Superior temporal gyrus (tissue), 1 donor: ENCODE results near the gene CALD1.

Experiments
- DNase-seq: peaks from one replicate; pipeline ENCODE4 v3.0.0-alpha.2; 2016; ENCODE audit errors: extremely low spot score

The CALD1 gene

DNA sequence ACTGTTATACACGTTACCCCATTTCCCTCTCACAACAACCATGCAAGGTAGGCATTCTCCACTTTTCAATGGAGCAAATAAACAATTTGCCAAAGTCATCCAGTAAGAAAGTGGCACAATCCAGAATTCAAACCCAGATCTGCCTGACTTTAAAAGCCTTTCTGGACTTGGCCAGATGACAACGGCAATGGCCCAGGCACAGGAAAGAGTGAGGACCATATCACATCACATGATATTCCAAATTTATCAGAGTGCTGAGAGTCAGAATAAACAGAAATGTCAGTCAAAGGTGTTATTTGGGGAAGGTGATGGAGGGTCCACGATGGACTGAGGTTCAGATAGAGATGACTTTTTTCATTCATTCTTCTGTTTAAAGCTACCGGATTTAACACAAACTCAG is 48.0 kb downstream of the CALD1 start:
- DNase-seq, result no peak

DNA sequence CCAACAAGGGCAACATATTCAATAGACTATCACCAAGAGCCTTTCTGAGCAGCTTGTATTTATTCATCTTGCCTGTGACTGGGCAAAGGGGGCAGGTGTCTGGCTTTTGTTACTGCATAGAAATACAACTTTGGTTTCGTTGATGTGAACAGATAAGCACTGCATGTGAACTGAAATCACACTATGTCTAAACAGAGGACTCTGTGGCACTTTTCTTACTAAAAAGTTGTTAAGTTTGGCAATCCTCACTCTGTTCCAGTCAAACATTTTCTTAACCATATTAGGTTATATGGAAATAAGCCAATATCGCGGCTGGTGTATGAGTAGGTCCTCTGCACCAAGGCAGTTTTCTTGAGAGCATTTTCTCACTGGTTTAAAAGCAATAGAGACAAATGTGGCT is 48.5 kb downstream of the CALD1 start:
- DNase-seq, result peak; percentile 24

DNA sequence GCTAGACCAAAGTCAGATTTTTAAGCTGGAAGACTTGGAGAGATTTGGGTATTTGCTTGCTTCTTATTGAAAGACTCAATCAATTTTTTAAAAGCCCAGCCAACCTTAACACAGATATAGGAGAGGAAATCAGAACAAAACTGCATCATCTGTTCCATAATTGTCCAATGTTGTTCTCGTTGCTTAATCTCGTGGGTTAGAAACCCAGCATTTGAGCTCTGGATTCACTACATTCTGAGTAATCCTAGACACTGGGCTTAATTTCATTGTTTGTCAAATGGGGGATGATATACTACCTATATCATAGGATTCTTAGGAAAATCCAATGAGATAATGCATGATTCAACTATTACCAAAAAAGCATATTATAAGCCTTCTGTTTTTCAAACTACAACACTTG is 48.9 kb downstream of the CALD1 start:
- DNase-seq, result no peak

DNA sequence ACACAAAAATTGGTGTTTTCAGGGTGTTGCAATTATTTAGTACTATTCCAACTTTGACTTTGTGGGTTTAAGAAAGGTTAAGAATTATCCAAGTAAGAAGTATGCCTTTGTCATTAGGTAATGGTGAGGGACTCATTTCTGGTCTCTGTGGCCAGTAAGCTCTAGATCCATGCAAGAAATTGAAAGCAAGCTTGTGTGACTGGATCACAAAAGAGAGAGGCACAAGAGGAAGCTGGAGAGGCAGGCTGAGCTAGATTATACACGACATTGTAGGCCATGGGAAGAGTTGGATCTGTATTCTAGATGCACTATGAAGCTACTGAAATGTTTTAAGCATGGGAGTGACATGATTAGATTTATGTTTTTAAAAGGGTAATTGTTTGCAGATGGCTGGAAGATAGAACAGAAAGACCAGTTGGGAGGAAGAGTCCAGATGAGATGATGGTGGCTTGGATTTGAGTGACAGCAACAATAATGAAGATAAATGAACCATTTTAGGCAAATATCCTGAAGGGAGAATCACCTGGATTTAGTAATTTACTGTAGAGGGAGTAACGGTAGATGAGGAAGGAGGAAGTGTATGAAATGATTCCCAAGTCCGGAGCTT is 50.0 kb downstream of the CALD1 start:
- DNase-seq, result no peak

DNA sequence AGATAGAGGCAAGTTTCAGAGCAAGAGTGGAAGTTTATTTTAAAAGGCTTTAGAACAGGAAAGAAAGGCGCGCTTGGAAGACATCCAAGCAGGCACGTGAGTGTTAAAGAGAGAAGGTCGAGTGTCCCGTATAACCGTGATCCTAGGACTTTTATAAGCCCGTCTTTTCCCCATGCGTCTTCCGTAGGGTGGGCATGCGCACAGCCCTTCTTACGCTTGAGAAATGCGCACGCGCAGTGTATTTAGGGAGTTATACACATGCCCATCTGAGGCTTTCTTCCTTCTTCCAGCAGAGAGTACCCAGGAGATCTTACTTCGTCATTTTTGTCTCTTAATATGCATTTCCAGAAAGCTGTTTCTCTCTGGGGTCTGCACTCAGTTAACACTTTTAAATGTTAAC is 52.4 kb downstream of the CALD1 start:
- peak; percentile 38 for DNase-seq

DNA sequence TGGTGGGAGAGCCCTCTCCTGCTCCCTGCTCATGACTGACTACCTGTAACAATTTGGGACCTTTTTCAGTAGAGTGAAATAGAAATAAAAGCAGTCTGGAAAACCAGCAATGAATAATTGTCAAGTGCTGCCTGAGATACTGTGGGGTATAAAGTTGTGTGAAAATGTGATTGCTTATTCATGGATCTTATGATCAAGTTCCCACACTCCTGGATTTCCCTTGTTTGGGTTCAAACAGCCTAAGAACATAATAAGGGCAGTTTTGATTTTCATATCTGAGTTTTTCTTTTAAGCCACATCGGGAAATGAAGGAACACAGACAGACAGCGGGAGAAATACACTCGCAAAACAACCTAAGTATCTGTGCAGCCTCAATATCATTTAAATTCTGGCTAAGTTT is 52.9 kb downstream of the CALD1 start:
- no peak for DNase-seq

DNA sequence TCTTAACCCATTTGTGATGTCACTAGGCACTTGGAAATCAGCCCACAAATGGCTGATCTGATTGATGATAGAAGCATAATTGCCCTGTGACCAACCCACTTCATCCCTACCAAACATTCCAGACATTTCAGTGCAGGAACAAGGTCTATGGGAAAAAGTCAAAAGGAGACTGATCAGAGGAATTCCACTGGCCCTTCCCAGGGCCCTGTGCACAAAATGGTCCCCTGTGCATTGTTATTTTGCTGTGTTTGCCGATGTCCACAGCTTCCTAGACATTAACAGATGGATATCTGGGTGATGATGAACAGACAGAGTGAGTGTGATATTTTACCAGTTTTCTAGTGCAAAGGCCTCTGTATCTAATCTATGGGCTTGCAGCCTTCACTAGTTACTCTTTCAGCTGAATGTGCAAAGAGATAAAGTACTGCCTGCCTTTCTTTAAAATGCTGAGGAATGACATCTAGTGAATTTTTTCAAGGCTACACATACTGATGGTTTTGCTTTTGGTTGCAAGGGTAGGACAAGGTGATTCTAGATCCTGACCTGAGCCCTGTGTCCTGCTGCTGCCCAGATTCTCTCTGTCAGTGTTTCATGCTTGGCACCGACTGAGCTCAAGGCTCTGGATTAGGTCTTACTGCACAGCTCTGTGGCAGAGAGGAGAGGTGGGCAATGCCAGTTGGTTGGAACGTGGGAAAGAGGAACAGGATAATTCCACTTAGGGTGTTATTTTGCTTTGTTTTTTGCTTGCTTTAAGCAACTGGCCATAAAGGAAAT is 55.4 kb downstream of the CALD1 start:
- DNase-seq, result no peak

DNA sequence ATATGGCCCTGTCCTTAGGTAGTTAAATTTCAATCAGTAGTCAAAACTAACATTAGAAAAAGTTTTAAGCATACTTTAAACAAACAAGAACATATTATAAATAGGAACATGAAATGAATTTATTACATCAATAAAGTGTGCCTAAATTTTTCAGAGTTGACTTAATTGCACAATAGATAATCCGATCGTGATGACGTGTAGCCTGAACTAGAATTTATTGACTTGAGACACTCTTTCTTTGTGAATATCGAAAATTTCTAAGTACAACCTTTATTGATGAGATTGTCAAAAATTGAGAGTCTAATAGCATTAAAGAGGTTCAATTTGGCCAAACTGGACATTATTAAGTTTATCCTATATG is 56.0 kb downstream of the CALD1 start:
- DNase-seq, result no peak

DNA sequence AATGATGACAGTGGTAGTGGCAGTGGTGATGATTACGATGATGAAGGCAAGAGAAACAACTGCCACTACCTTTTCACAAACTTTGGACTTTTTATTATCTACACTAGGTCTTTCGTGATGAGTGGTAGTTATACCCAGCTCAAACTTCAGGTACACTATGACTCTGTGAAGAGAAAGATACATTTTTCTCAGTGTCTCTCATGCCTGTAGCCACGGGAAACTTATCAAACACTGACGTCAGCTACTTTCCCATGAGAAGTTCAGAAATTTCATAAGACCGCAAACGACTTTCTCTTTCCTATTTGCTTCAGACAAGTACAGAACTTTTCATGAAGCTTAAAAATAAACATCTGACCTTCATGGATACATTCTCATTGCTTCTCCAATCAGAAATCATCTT is 57.0 kb downstream of the CALD1 start:
- no peak for DNase-seq

DNA sequence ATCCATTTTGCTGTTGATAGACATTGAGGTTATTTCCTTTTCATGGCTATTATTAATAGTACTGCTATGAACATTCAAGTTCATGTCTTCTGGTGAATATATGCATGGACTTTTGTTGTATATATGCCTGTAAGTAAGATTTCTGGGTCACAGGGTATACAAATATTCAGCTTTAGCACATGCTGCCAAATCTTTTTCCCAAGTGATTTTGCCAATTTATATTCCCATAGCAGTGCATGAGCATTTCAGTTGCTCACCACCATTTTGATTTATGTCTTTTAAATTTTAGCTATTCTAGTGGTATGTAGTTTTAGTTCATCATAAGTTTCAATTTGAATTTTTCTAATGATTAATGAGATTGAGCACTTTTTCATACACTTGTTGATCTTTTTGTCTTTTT is 59.9 kb downstream of the CALD1 start:
- no peak for DNase-seq

DNA sequence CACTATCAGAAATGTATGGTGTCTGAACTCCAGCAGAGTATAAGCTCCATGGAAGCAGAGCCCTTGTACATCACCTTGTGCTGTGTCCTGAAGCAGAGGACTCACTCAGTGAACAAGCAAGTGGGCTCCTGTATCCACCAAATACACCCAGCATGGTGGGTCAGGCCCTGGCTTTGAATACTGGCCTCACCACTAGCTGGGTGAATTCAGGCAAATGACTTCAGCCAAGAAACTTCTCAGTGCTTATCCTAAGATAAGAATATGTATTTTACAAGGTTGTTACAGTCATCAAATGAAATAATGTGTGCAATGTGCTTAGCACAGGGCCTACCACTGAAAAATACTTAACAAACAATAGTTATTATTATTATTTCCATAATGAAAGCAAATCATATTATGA is 62.6 kb downstream of the CALD1 start:
- DNase-seq, result no peak

DNA sequence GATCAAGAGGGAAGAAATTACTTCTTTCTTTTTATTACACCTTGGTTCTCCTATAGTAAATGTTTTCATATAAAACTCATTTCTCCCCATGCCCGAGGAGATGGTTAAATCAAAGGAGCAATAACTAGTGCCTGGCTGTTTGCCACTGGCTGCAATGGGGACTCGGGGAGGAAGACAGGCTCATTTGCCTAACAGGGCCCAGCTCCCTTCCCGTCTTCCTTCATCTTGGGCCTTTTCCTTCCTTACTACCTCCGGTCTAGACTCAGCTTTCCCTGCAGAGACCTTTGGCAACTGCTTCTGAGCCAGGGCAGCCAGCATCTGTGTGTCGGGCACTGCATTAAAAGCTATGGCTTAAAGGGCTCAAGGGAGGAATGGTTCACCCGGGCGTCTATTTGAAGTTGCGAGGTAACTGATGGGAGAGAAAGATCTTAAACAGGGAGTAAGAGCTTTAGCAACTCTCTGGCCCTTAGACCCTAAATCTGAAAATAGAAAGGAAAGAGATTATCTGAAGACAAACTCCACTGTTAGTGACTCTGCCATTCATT is 63.5 kb downstream of the CALD1 start:
- no peak for DNase-seq

DNA sequence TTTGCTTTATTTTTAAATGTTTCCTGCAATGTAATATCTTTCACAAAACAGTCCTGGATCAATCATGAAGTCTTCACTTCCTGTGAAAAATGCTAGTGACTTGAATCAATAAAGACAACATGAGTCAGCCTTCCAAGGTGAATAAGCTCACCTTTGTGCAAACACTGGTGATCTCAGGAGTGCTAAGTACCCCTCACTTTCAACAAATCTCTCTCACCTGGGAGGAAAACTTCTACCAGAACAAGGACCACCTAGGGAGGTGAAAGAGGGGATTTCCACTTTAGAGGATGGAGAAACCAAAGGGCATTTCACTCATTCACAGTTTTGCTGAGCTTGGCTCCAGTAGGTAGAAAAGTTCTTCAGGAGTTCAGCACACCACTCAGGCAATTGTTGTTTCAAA is 64.8 kb downstream of the CALD1 start:
- DNase-seq, result no peak

DNA sequence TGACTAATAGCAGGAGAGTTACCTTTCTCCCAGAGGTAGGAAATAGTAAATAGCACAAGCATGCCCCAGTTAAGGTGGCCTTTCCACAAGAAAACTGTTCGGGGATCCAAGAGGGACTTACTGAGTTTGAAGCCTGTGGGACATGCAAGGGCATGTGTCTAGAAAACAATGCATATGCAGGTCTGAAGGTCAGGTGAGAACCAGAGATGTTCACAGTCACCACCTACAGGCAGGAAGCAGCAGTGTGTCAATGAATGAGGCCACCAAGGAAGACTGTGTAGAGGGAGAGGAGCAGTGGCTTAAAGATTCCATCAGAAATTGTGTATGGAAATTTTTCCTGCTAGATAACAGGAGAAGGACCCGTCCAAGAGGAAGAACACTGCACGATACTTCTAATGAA is 66.0 kb downstream of the CALD1 start:
- DNase-seq, result no peak

DNA sequence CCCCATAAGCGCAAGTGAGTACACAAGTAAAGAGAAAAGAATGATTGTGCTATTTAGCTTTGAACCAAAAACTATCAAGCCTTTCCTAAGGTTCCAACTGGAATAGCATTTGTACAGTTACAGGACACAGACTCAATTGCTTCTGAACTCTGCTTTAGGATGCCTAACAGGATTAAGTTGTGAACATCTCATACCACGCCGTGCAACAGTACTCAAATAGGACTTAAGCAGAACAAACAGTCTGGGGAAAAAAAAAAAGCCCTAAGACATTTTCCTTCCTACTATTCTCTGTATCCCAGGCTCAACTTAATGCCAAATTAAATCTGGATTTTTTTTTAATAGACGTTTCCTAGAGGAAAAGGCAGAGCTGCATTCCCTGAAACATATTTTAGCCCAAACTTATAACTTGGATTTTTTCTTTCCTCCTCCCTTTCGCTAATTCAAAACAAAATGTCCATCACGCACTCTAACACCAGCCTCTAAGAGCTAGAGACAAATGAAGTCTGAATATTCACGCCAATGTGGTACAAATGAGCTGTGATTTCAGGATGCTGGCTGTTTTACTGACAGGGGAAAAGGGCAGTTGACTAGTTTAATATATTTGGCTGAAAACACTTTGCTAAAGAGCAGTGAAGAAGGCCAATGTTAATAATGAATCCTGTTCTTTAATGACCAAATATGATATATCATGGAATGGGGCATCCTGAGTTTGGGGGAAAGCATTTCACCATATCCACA is 68.6 kb downstream of the CALD1 start:
- no peak for DNase-seq

DNA sequence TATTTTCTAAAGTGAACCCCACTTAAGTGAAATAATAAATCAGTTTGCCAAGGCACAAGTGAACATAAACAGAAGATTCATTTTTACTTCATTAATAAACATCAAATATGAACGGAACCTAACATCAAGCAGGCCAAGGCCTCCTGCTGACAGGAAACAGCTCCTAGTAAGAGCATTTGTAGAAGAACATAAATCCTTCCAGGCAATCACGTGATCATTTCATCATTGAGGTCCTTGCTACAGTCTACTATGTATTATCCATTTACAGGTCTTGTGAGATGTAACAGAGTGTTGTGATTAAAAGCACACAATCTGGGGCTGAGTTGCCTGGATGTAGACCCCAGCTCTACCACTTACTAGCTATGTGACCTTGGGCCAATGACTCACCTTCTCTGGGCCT is 70.6 kb downstream of the CALD1 start:
- no peak for DNase-seq

DNA sequence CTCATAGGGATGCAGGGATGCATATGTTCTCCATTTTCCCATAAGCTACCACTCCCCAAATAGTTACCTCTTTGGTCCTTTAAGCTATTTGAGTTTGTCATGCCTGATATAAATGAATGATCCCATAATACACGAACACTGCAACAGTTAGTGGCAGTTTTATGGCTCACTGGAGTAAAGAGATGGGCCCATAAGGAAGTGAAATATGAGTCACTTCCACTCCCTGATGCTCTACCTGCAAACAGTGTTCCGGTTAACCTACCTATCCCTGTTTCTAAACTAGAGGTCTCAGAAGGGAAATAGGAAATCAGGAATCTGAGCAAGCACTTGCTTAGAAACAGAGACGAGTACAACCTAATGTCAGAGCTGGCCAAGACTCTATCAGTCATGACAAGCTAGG is 71.7 kb downstream of the CALD1 start:
- no peak for DNase-seq

DNA sequence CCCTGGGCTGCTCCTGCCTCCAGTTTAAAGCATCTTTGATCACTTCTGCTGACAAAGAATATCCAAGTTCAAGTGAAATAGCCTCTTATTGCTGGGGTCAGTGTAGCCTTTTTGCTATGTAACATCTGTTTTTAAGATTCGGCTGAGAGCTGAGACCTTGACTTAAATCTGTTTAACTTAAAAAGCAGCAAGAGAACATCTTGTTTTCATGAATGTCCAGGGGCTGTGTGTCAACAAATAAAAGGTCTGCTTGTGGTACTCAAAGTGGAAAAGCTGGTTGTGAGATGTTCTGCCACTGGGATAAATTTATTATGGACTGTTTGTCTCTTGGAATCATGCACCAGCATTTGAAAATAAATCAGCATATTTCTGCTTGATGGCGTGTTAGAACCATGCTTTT is 73.2 kb downstream of the CALD1 start:
- DNase-seq, result no peak

DNA sequence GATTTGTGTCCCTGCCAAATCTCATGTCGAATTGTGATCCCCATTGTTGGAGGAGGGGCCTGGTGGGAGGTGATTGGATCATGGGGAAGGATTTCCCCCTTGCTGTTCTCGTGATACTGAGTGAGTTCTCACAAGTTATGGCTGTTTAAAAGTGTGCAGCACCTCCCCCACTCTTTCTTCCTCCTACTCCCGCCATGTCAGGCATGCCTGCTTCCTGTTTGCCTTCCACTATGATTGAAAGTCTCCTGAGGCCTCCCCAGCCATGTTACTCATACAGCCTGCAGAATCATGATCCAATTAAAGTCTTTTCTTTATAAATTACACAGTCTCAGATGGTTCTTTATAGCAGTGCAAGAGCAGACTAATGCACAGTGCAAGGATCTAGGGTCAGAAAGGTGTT is 75.4 kb downstream of the CALD1 start:
- no peak for DNase-seq

DNA sequence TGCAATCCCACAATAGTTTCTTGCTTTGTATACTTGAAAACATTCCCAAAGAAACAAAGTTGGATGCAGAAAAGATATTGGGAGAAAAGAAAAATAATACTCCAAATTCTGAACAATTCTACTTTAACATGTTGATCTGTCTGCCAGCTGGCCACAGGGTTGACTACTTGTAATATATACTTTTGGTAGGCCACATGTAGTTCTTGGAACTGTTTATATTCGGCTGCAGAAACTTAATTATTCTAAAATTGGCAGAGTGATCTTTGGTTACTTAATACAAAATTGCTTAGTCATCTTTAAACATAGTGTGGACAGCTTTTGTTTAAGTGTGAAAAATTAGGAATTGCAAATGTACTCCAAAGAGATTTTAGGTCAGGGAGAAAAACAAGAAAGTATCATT is 76.0 kb downstream of the CALD1 start:
- no peak for DNase-seq

DNA sequence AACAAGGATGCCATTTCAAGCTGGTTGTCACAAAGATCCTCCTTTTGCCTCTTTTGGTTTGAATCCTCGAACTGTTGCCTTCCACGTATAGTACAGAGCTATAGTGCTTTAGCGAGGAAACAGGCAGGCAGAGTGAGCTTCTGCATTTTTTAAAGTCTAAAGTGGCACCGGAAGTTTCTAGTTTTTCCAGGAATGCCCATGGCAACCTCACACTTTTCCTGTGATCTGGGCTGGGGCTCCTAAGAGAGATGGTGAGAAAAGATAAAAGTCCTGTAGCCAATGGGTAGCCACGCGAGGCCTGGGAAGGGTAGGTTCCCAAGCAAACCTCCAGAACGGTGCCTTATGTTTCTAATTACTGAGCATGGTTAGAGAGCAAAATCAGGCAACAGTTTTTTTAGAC is 76.7 kb downstream of the CALD1 start:
- no peak for DNase-seq

DNA sequence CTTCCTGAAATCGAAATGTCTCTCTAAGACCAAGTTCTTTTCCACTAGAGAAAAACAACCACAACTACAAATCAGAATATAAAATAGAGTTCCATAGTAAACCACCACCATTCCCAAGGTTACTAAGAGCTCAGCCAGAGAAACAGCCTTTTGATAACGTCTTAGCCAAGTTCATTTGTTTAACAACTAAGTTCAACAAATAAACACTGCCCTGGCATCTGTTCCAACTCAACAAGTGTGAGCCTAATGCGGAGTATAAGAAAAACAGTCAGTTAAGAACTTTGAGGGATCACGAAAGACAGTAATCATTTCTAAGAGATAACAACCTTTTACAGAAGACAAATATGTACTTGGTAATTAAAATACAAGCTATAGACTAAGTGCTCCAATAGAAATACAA is 77.3 kb downstream of the CALD1 start:
- no peak for DNase-seq

DNA sequence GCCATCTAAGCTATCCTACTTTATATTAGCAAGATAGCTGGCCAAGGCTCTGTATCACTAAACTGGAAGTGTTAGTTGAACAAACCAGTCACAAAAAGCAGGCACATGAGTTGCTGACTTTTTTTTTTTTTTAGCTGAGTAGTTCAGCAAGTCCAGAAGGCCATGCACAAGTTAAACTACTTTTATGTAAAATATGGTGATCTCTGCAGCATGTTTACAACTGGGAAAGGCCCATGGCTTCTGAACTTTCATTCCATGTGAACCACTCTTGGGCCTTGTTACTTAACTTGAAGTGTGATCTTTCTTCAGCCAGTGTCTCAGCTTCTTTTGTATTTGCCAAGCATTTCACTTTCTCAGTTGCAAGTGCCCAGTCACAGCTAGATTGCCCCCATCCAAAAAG is 78.5 kb downstream of the CALD1 start:
- no peak for DNase-seq
